Activated CD8-positive, alpha-beta memory T cell treated with anti-CD3 and anti-CD28 coated beads, Interleukin-2, amount 50 U/mL, for 24 hours (primary cell): Measurements from ENCODE around the gene PIGU.
"Not testable (repeated sequence)": the region's sequence is repeated elsewhere in the genome, so short reads cannot be mapped to it uniquely, and the experiment has no call there.

Experiments
- DNase-seq: peaks from one replicate; pipeline ENCODE4 v3.0.0-alpha.2; 2020; ENCODE audit errors: extremely low read depth

The PIGU gene

DNA sequence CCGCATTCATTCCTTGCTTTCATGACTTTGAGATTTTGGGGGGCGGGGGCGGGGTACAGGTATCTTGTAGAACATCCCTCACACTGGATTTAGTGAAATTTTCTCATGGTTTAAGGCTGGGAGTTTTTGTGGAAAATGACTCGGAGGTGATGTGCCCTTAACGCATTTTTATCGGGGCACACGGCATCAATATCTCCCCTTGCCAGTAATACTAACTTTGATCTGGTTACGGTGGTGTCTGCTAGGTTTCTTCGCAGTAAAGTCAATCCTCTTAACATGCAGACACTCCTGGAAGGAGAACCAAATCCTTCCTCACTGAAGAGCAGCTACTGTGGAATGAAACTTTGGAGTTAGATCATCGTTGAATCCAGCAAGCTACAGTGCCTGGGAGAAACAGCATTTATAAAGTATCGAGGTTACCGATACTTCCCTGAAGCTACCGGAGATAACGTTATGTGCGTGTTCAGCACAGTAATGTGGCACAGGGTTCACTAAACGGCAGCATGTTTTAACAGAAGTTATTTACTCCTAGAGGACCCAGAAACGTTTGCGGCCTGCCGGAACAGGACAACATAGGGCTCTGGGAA, 161.9 kb downstream of the PIGU start:
- no peak for DNase-seq

DNA sequence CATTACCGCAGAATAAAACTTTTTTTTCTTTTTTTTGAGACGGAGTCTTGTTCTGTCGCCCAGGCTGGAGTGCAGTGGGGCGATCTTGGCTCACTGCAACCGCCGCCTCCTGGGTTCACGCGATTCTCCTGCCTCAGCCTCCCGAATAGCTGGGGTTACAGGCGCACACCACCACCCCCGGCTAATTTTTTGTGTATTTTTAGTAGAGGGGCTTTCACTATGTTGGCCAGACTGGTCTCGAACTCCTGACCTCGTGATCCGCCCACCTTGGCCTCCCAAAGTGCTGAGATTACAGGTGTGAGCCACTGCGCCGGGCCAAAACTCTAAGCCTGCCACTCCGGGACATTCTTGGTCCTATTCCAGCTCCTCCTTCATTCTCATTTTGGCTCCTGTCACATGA, 162.9 kb downstream of the PIGU start:
- not testable (repeated sequence) for DNase-seq

DNA sequence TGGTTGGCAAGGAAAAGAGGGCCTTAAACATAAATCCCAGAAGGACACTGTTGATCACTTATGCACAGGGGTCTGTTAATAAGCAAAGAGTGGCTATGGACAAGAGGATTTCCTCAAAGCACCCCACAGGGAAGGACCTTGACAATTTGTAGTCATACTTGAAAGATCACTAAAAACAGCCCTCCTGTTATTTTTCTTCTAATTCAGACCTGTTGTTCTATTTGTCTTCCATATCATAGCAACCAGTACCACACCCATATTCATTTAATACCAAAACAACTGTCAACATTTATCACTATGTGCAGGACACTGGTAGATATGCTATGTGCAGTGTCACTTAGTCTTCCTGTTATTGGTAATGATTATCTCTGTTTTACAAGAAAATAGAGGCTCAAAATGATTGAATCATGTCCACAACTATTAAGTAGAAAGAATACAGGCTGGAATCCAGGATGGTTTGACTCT, 163.9 kb downstream of the PIGU start:
- DNase-seq: no peak

DNA sequence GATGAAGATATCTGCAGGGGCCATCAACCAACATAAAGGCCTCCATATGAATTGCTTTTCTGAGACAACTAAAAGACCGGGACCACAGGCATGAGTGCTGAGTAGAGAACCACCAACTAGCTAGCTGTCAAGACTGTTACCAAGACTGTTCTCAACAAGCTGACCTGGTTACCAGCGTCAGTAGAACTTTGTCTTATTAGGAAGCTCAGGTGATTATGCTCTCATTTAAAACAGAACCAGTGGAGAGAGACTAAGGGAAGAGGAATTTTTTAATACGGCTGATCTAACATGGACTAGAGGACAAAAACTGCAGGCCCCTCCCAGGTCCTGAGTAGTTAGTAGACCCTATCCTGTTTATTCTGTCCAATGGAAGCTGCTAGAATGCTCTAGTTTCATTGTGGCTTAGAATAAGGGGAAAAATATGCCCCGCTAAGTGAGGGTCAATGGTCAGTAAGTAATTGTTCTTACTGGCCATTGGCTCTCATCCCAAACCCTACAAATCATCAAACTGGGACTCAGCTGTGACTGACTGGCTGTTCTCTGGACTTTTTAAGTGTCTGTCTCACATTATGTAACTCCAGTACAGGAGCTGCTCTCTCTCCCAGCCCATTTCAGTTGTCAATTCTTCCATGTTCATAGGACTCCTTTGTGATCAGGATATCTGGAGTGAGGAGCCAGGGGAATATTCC, 164.5 kb downstream of the PIGU start:
- no peak for DNase-seq

DNA sequence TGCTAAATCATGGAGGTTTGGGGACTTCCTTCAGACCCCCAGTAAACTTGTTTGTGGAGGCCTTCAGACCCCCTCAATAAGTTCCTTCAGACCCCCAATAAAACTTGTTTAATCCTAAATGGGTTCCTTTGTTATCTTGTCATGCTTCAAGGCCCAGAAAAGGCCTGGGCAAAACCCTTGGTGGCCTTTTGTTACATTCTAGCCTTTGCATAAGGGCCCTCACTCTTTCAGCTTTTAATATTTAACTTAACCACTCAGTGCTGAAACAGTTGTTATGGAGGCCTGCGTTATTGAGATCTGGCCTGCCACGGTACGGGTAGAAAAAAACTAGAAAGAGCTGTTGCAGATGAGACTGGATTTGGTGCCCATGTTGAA, 165.0 kb downstream of the PIGU start:
- no peak for DNase-seq

DNA sequence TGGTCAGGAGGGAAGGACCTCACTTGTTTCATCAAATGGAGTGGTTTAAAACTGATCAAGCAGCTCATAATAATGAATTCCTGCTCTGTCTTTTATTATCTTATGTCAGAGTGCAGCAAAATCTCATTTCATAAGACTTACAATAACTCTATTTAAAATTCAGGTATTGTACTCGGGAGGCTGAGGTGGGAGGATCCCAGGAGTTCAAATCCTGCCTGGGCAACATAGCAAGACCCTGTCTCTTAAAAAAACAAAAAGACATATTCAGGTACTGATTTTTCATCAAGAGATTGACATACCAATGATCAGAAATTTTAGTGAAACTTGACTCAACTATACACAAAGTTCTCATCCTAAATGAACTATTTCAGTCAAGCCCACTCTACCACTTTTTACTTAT, 166.3 kb downstream of the PIGU start:
- no peak for DNase-seq
